K562 (cell line): ENCODE results near the gene DEDD2. TPM values are rescaled to one million over a fixed set of nuclear protein-coding genes. Genes with fewer than 3 reads are reported as not detected.

ENCODE experiments used
- BMI1 ChIP-seq: fragments of 150-350 bp; IDR thresholded peaks from 2 replicates; pipeline ENCODE4 v1.6.1; 2014; ENCODE audit warnings: low read length
- CC2D1A ChIP-seq: fragments of 450-650 bp; IDR thresholded peaks from 2 replicates; pipeline ENCODE4 v1.6.1; 2017; ENCODE audit warnings: mild to moderate bottlenecking
- DMBX1 ChIP-seq: fragments of 250-450 bp; sonication (Bioruptor Pico); IDR thresholded peaks from 2 replicates; pipeline ENCODE4 v1.8.0; 2022; ENCODE audit warnings: inconsistent platforms, mild to moderate bottlenecking, moderate library complexity, borderline replicate concordance
- MYBL2 ChIP-seq, 2 experiments: fragments of 450-650 bp in 1 of 2; sonication (generic) in 1 of 2; formaldehyde crosslinking in 1 of 2; IDR thresholded peaks; 2 replicates each; pipeline versions ENCODE4 v1.6.1 to v1.8.1; 2017 to 2022; ENCODE audit warnings: borderline replicate concordance in 1 of 2, inconsistent platforms in 1 of 2, low read depth in 1 of 2, mild to moderate bottlenecking in 1 of 2, missing genetic modification reagents in 1 of 2, moderate library complexity in 1 of 2
- NEUROD1 ChIP-seq: fragments of 150-350 bp; IDR thresholded peaks from 2 replicates; pipeline ENCODE4 v1.6.1; 2014; ENCODE audit warnings: borderline replicate concordance, low read length, low read depth; ENCODE audit not compliant: partially characterized antibody
- PHB ChIP-seq: fragments of 250-450 bp; sonication (Bioruptor Pico); IDR thresholded peaks from 2 replicates; pipeline ENCODE4 v1.5.0; 2021
- POLR2AphosphoS2 ChIP-seq: IDR thresholded peaks from 2 replicates; pipeline ENCODE4 v1.6.1; 2012; ENCODE audit warnings: low read length, improper control_type of control experiment
- RBM34 ChIP-seq: fragments of 200-400 bp; formaldehyde crosslinking; IDR thresholded peaks from 2 replicates; pipeline ENCODE4 v1.6.1; 2018; ENCODE audit warnings: low read length, borderline replicate concordance; ENCODE audit not compliant: insufficient read depth
- SAFB ChIP-seq: fragments of 200-400 bp; formaldehyde crosslinking; IDR thresholded peaks from 2 replicates; pipeline ENCODE4 v1.6.1; 2017; ENCODE audit warnings: low read depth, low read length, borderline replicate concordance
- SMARCE1 ChIP-seq: fragments of 450-650 bp; IDR thresholded peaks from 2 replicates; pipeline ENCODE4 v1.7.1; 2016; ENCODE audit warnings: mild to moderate bottlenecking
- TAF9B ChIP-seq: fragments of 450-650 bp; IDR thresholded peaks from 2 replicates; pipeline ENCODE4 v1.6.1; 2018; ENCODE audit warnings: mild to moderate bottlenecking; ENCODE audit not compliant: partially characterized antibody
- TFAM ChIP-seq: fragments of 250-450 bp; sonication (Bioruptor Pico); conservative IDR thresholded peaks from 2 replicates; pipeline ENCODE4 v1.5.0; 2021; ENCODE audit warnings: mild to moderate bottlenecking, moderate library complexity
- ZC3H4 ChIP-seq: sonication (generic); formaldehyde crosslinking; IDR thresholded peaks from 2 replicates; pipeline ENCODE4 v1.9.0; 2021; ENCODE audit warnings: missing genetic modification reagents, borderline replicate concordance
- ZNF583 ChIP-seq: fragments of 250-450 bp; sonication (Bioruptor Pico); IDR thresholded peaks from 2 replicates; pipeline ENCODE4 v1.4.0; 2020
- ZNF707 ChIP-seq: fragments of 250-450 bp; sonication (Bioruptor Pico); conservative IDR thresholded peaks from 2 replicates; pipeline ENCODE4 v1.8.0; 2022; ENCODE audit warnings: inconsistent platforms, mild to moderate bottlenecking, moderate library complexity
- ZNF75A ChIP-seq: fragments of 450-650 bp; formaldehyde crosslinking; IDR thresholded peaks from 2 replicates; pipeline ENCODE4 v1.4.0; 2020; ENCODE audit warnings: mild to moderate bottlenecking
- ZNF766 ChIP-seq: fragments of 200-800 bp; sonication (Bioruptor generic); conservative IDR thresholded peaks from 2 replicates; pipeline ENCODE4 v1.6.1; 2016; ENCODE audit warnings: missing genetic modification characterization, missing compliant biosample characterization
- polyA plus RNA-seq, 8 experiments: library from polyadenylated mRNA; depleted of rRNA in 4 of 8; stranded (reverse) in 5 of 8; unstranded in 3 of 8; fragments of >200 nt; fragmentation: Nextera tagmentation in 2 of 8; fragmentation: Illumina TruSeq in 1 of 8; extraction: Ambion mirVana in 2 of 8; extraction: Trizol in 1 of 8; gene quantifications; 2 replicates each; pipeline versions ENCODE4 v1.2.1 to v1.2.3, GENCODE V29; 2011 to 2014; ENCODE audit warnings: inconsistent platforms in 1 of 8, missing spikeins in 1 of 8
- total RNA-seq, 7 experiments: library from RNA; depleted of rRNA in 6 of 7; stranded (reverse); fragments of >200 nt in 6 of 7; fragmentation: Illumina TruSeq in 2 of 7; extraction: Trizol in 2 of 7; gene quantifications; 2 replicates each; pipeline versions ENCODE4 v1.2.1 to v1.2.3, GENCODE V29; 2011 to 2021; ENCODE audit warnings: low replicate concordance in 1 of 7
- TF ChIP-seq, protein P1 (sequence below): fragments of 250-450 bp; sonication (Bioruptor Pico); IDR thresholded peaks from 2 replicates; pipeline ENCODE4 v1.8.0; 2021; ENCODE audit warnings: borderline replicate concordance, mild to moderate bottlenecking, moderate library complexity; ENCODE audit not compliant: poor library complexity, severe bottlenecking
- TF ChIP-seq, protein P2 (sequence below): fragments of 250-450 bp; sonication (Bioruptor Pico); IDR thresholded peaks from 2 replicates; pipeline ENCODE4 v1.5.0; 2020; ENCODE audit warnings: mild to moderate bottlenecking
- TF ChIP-seq, protein P3 (sequence below): fragments of 150-350 bp; IDR thresholded peaks from 2 replicates; pipeline ENCODE4 v1.6.1; 2014; ENCODE audit warnings: low read depth, mild to moderate bottlenecking, low read length, borderline replicate concordance
- TF ChIP-seq, protein P4 (sequence below): fragments of 200-400 bp; formaldehyde crosslinking; IDR thresholded peaks from 2 replicates; pipeline ENCODE4 v1.6.1; 2017; ENCODE audit warnings: mild to moderate bottlenecking, low read depth, low read length, moderate library complexity

DEDD2 gene
- total and polyA plus RNA-seq, 9 of the 15 experiments (the other 6 are each of a cell fraction or from before 2014, with no cell fraction given): 4.3 to 43.0 (median 29.2) TPM

DNA sequence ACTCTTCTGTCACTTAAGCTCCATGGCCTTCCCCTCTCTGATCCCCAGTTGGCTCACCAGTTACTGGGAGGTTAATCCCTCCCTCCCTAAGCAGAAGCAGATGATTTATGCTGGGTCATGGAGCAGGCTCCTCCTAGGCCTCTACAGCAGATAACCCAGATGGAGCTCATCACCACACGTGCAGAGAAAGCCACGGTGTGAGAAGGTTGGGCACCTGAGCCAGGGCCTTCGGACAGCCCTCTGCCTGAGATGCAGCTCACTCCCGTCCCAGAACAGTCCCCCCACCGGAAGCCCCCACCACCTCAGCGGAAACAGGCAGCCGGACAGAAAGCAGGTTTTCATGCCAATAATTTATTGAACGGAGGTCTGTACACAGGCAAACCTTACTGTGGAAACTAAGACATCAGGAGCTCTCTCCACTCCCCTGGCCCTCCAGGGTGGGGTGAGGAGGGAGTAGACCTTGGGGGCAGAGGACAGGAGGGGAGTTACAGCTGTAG lies 12.4 kb upstream of the DEDD2 start (continued):
- TF ChIP-seq, protein P1, sequence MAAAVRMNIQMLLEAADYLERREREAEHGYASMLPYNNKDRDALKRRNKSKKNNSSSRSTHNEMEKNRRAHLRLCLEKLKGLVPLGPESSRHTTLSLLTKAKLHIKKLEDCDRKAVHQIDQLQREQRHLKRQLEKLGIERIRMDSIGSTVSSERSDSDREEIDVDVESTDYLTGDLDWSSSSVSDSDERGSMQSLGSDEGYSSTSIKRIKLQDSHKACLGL (CRISPR knock-in tag): no peak
- no peak; the same call in 1 of the 2 replicates for TF ChIP-seq DMBX1 (CRISPR knock-in tag)
- no peak for TF ChIP-seq MYBL2 (IDR thresholded peaks at IDR 0.05; ENCODE audit: low read depth)
- TF ChIP-seq MYBL2 (CRISPR knock-in tag; IDR thresholded peaks at IDR 0.05; ENCODE audit: borderline replicate concordance): no peak
- TF ChIP-seq SMARCE1: no peak
- TF ChIP-seq CC2D1A: no peak
- no peak for TF ChIP-seq ZNF766 (CRISPR knock-in tag)
- no peak for TF ChIP-seq NEUROD1
- no peak for TF ChIP-seq ZNF583
- TF ChIP-seq, protein P2, sequence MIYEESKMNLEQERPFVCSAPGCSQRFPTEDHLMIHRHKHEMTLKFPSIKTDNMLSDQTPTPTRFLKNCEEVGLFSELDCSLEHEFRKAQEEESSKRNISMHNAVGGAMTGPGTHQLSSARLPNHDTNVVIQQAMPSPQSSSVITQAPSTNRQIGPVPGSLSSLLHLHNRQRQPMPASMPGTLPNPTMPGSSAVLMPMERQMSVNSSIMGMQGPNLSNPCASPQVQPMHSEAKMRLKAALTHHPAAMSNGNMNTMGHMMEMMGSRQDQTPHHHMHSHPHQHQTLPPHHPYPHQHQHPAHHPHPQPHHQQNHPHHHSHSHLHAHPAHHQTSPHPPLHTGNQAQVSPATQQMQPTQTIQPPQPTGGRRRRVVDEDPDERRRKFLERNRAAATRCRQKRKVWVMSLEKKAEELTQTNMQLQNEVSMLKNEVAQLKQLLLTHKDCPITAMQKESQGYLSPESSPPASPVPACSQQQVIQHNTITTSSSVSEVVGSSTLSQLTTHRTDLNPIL: no peak
- TF ChIP-seq RBM34: no peak
- no peak for TF ChIP-seq ZC3H4 (CRISPR knock-in tag)
- TF ChIP-seq SAFB: no peak
- no peak for TF ChIP-seq TFAM (CRISPR knock-in tag)
- TF ChIP-seq BMI1: no peak
- TF ChIP-seq ZNF707 (CRISPR knock-in tag): no peak
- no peak for TF ChIP-seq PHB (CRISPR knock-in tag)
- TF ChIP-seq ZNF75A (CRISPR knock-in tag): no peak
- TF ChIP-seq POLR2AphosphoS2: peak; percentile 89
- TF ChIP-seq, protein P3, sequence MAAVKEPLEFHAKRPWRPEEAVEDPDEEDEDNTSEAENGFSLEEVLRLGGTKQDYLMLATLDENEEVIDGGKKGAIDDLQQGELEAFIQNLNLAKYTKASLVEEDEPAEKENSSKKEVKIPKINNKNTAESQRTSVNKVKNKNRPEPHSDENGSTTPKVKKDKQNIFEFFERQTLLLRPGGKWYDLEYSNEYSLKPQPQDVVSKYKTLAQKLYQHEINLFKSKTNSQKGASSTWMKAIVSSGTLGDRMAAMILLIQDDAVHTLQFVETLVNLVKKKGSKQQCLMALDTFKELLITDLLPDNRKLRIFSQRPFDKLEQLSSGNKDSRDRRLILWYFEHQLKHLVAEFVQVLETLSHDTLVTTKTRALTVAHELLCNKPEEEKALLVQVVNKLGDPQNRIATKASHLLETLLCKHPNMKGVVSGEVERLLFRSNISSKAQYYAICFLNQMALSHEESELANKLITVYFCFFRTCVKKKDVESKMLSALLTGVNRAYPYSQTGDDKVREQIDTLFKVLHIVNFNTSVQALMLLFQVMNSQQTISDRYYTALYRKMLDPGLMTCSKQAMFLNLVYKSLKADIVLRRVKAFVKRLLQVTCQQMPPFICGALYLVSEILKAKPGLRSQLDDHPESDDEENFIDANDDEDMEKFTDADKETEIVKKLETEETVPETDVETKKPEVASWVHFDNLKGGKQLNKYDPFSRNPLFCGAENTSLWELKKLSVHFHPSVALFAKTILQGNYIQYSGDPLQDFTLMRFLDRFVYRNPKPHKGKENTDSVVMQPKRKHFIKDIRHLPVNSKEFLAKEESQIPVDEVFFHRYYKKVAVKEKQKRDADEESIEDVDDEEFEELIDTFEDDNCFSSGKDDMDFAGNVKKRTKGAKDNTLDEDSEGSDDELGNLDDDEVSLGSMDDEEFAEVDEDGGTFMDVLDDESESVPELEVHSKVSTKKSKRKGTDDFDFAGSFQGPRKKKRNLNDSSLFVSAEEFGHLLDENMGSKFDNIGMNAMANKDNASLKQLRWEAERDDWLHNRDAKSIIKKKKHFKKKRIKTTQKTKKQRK: no peak
- TF ChIP-seq, protein P4, sequence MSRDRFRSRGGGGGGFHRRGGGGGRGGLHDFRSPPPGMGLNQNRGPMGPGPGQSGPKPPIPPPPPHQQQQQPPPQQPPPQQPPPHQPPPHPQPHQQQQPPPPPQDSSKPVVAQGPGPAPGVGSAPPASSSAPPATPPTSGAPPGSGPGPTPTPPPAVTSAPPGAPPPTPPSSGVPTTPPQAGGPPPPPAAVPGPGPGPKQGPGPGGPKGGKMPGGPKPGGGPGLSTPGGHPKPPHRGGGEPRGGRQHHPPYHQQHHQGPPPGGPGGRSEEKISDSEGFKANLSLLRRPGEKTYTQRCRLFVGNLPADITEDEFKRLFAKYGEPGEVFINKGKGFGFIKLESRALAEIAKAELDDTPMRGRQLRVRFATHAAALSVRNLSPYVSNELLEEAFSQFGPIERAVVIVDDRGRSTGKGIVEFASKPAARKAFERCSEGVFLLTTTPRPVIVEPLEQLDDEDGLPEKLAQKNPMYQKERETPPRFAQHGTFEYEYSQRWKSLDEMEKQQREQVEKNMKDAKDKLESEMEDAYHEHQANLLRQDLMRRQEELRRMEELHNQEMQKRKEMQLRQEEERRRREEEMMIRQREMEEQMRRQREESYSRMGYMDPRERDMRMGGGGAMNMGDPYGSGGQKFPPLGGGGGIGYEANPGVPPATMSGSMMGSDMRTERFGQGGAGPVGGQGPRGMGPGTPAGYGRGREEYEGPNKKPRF: no peak
- TF ChIP-seq TAF9B: no peak
